Uterus (tissue), 2 donors: ENCODE measurements around the gene PCBP2.

Experiments used
- POLR2A ChIP-seq, 2 donors: fragments of 450-650 bp; IDR thresholded peaks; one replicate each; pipeline ENCODE4 v1.6.1; 2016; ENCODE audit warnings: antibody characterized with exemption in 2 of 2, mild to moderate bottlenecking in 1 of 2, moderate library complexity in 1 of 2
- TF ChIP-seq, protein P1 (sequence below), 4 experiments: fragments of 200-600 bp in 2 of 4; fragments of 450-650 bp in 2 of 4; sonication (generic) in 2 of 4; IDR thresholded peaks; one replicate each; pipeline ENCODE4 v1.5.1; 2016 to 2019; ENCODE audit warnings: antibody characterized with exemption in 4 of 4, mild to moderate bottlenecking in 2 of 4, moderate library complexity in 1 of 4

DNA sequence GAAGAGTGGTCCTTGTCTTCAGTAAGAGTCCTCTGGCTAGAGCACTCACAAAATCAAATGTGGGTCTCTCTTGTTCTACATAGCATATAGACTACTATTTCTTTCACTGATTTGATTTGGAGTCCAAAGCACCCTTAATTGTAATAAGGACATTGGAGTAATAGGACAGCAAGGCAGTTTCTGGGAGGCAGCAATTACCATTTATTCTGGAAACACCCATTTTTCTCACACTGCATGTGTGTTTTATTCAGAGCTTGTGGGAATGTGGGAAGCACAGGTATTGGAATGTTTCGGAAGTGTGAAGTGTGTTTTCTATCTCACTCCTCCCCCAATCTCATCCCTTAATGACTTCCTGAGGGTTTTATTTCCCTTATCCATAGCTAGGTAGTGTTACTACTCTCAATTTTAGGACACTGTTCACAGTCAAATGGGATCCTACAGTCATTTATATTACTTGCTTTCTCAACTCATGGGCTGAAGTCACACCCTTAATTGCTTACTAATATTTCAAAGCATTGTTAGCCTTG, 20.2 kb downstream of the PCBP2 start:
- TF ChIP-seq, protein P1, sequence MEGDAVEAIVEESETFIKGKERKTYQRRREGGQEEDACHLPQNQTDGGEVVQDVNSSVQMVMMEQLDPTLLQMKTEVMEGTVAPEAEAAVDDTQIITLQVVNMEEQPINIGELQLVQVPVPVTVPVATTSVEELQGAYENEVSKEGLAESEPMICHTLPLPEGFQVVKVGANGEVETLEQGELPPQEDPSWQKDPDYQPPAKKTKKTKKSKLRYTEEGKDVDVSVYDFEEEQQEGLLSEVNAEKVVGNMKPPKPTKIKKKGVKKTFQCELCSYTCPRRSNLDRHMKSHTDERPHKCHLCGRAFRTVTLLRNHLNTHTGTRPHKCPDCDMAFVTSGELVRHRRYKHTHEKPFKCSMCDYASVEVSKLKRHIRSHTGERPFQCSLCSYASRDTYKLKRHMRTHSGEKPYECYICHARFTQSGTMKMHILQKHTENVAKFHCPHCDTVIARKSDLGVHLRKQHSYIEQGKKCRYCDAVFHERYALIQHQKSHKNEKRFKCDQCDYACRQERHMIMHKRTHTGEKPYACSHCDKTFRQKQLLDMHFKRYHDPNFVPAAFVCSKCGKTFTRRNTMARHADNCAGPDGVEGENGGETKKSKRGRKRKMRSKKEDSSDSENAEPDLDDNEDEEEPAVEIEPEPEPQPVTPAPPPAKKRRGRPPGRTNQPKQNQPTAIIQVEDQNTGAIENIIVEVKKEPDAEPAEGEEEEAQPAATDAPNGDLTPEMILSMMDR (IDR thresholded peaks at IDR 0.05), result no peak
- TF ChIP-seq POLR2A (IDR thresholded peaks at IDR 0.05), result no peak
